SK-N-SH (cell line): ENCODE results near the gene ATP6AP1. TPM values are rescaled to one million over a fixed set of nuclear protein-coding genes. Genes with fewer than 3 reads are reported as not detected.

ENCODE experiments used
- CTCF ChIA-PET: fragments of 300-600, 350-600 bp; formaldehyde crosslinking; extraction: SDS; loops from one replicate; lab custom pipeline; 2021; lab: Yijun Ruan, JAX
- POLR2A ChIA-PET: fragments of 350-600 bp; sonication (Branson Sonifier 250); formaldehyde crosslinking; extraction: SDS; loops from one replicate; lab custom pipeline; 2020; ENCODE audit warnings: antibody characterized with exemption, inconsistent platforms; lab: Yijun Ruan, JAX
- DNase-seq: peaks from one replicate; pipeline ENCODE4 v3.0.0; 2012
- H2AFZ ChIP-seq: fragments of 200-600 bp; sonication (generic); 2 replicates; pipeline ENCODE4 v1.8.1; 2016; ENCODE audit warnings: antibody characterized with exemption, mild to moderate bottlenecking, low read depth
- H3F3A ChIP-seq: fragments of 200-600 bp; sonication (generic); replicated peaks from 2 replicates; pipeline ENCODE3; 2016; ENCODE audit warnings: antibody characterized with exemption, mild to moderate bottlenecking; ENCODE audit not compliant: insufficient read depth
- H3K27ac ChIP-seq, 2 experiments: fragments of 200-500 bp in 1 of 2; fragments of 200-600 bp in 1 of 2; sonication (Bioruptor generic) in 1 of 2; sonication (generic), shearing (Covaris generic) in 1 of 2; 2 replicates each; pipeline versions ENCODE4 v1.5.1 to v1.6.1; 2014 to 2016; ENCODE audit warnings: low read depth in 2 of 2, inconsistent platforms in 1 of 2, low read length in 1 of 2, mild to moderate bottlenecking in 1 of 2, mixed read lengths in 1 of 2
- H3K27me3 ChIP-seq: fragments of 200-600 bp; sonication (generic), shearing (Covaris generic); 2 replicates; pipeline ENCODE4 v1.6.1; 2016; ENCODE audit warnings: mixed run types; ENCODE audit not compliant: insufficient read depth
- H3K36me3 ChIP-seq, 2 experiments: fragments of 200-500 bp in 1 of 2; fragments of 200-600 bp in 1 of 2; sonication (Bioruptor generic) in 1 of 2; sonication (generic) in 1 of 2; replicated peaks in 1 of 2; 2 replicates each; pipeline versions ENCODE3 to v1.5.1; 2014 to 2016; ENCODE audit warnings: low read length in 1 of 2, mild to moderate bottlenecking in 1 of 2; ENCODE audit not compliant: insufficient read depth in 2 of 2, control insufficient read depth in 1 of 2
- H3K4me1 ChIP-seq, 2 experiments: fragments of 200-500 bp in 1 of 2; fragments of 200-600 bp in 1 of 2; sonication (Bioruptor generic) in 1 of 2; sonication (generic), shearing (Covaris generic) in 1 of 2; 2 replicates each; pipeline versions ENCODE4 v1.5.1 to v1.6.1; 2014 to 2016; ENCODE audit warnings: low read depth in 1 of 2, low read length in 1 of 2, mixed run types in 1 of 2; ENCODE audit not compliant: insufficient read depth in 2 of 2, control insufficient read depth in 1 of 2
- H3K4me2 ChIP-seq: fragments of 200-600 bp; sonication (generic), shearing (Covaris generic); 2 replicates; pipeline ENCODE4 v1.6.1; 2017; ENCODE audit warnings: mixed run types
- H3K4me3 ChIP-seq, 2 experiments: fragments of 200-500 bp in 1 of 2; fragments of 200-600 bp in 1 of 2; sonication (Bioruptor generic) in 1 of 2; sonication (generic), shearing (Covaris generic) in 1 of 2; 2 replicates each; pipeline versions ENCODE4 v1.5.1 to v1.8.1; 2014 to 2016; ENCODE audit warnings: low read depth in 2 of 2, inconsistent platforms in 1 of 2, low read length in 1 of 2, mild to moderate bottlenecking in 1 of 2, mixed read lengths in 1 of 2, moderate library complexity in 1 of 2
- H3K79me2 ChIP-seq: fragments of 200-600 bp; sonication (generic); 2 replicates; pipeline ENCODE4 v1.8.1; 2017; ENCODE audit warnings: mild to moderate bottlenecking; ENCODE audit not compliant: insufficient read depth
- H3K9ac ChIP-seq: fragments of 200-600 bp; sonication (generic); 2 replicates; pipeline ENCODE4 v1.6.1; 2017; ENCODE audit warnings: mixed run types
- H3K9me2 ChIP-seq: fragments of 200-600 bp; sonication (generic); 2 replicates; pipeline ENCODE4 v1.6.1; 2017; ENCODE audit warnings: mixed run types
- H3K9me3 ChIP-seq: fragments of 200-600 bp; sonication (generic); 2 replicates; pipeline ENCODE4 v1.6.1; 2017; ENCODE audit warnings: mixed run types, mild to moderate bottlenecking, moderate library complexity
- H4K20me1 ChIP-seq: fragments of 200-600 bp; sonication (generic); 2 replicates; pipeline ENCODE4 v1.6.1; 2017; ENCODE audit warnings: mild to moderate bottlenecking, mixed run types; ENCODE audit not compliant: insufficient read depth
- ELF1 ChIP-seq: IDR thresholded peaks from 2 replicates; pipeline ENCODE4 v1.4.0; 2012
- EP300 ChIP-seq, 2 experiments: IDR thresholded peaks; 2 replicates each; pipeline versions ENCODE4 v1.4.0 to v1.6.1; 2012; ENCODE audit warnings: borderline replicate concordance in 1 of 2, low read depth in 1 of 2, low read length in 1 of 2
- EZH2phosphoT487 ChIP-seq: fragments of 200-600 bp; sonication (generic); IDR thresholded peaks from 2 replicates; pipeline ENCODE4 v1.6.1; 2017; ENCODE audit warnings: low read depth, mixed run types, mild to moderate bottlenecking, antibody characterized with exemption, moderate library complexity, borderline replicate concordance
- FOXJ3 ChIP-seq: sonication (generic); formaldehyde crosslinking; IDR thresholded peaks from 2 replicates; pipeline ENCODE4 v1.5.1; 2020; ENCODE audit warnings: mild to moderate bottlenecking, missing genetic modification reagents
- FOXM1 ChIP-seq: IDR thresholded peaks from 2 replicates; pipeline ENCODE4 v1.4.0; 2012; ENCODE audit warnings: low read depth, mild to moderate bottlenecking
- GABPA ChIP-seq: IDR thresholded peaks from 2 replicates; pipeline ENCODE4 v1.4.0; 2012; ENCODE audit warnings: low read depth, mild to moderate bottlenecking
- MXI1 ChIP-seq: IDR thresholded peaks from 2 replicates; pipeline ENCODE4 v1.6.1; 2012; ENCODE audit warnings: mild to moderate bottlenecking, low read depth, low read length, improper control_type of control experiment
- PBX3 ChIP-seq: IDR thresholded peaks from 2 replicates; pipeline ENCODE4; 2012
- POLR2AphosphoS5 ChIP-seq: IDR thresholded peaks from 2 replicates; pipeline ENCODE4 v1.6.1; 2012; ENCODE audit warnings: low read depth, low read length
- REST ChIP-seq: IDR thresholded peaks from 2 replicates; pipeline ENCODE4 v1.6.1; 2012; ENCODE audit warnings: mild to moderate bottlenecking, low read depth, low read length, moderate library complexity
- RFX5 ChIP-seq: IDR thresholded peaks from 2 replicates; pipeline ENCODE4 v1.6.1; 2012; ENCODE audit warnings: mild to moderate bottlenecking, improper control_type of control experiment, low read length
- RXRA ChIP-seq: IDR thresholded peaks from 2 replicates; pipeline ENCODE4 v1.4.0; 2012; ENCODE audit warnings: low read depth, mild to moderate bottlenecking, borderline replicate concordance
- SIN3A ChIP-seq: IDR thresholded peaks from 2 replicates; pipeline ENCODE4 v1.6.1; 2012; ENCODE audit warnings: low read depth, mild to moderate bottlenecking, low read length, moderate library complexity, borderline replicate concordance
- SMC3 ChIP-seq: IDR thresholded peaks from 2 replicates; pipeline ENCODE4 v1.6.1; 2012; ENCODE audit warnings: low read depth, low read length, improper control_type of control experiment
- TAF1 ChIP-seq: IDR thresholded peaks from 2 replicates; pipeline ENCODE4 v1.6.1; 2012; ENCODE audit warnings: low read depth, mild to moderate bottlenecking, low read length, moderate library complexity, borderline replicate concordance
- USF2 ChIP-seq: fragments of 150-350 bp; IDR thresholded peaks from 2 replicates; pipeline ENCODE4 v1.6.1; 2017; ENCODE audit warnings: antibody characterized with exemption, low read length, low read depth, borderline replicate concordance
- YY1 ChIP-seq: IDR thresholded peaks from 2 replicates; pipeline ENCODE4 v1.4.0; 2012; ENCODE audit warnings: low read depth, mild to moderate bottlenecking
- WGBS: methylation state at CpG from one replicate; pipeline ENCODE4 v1.1.6; 2017; ENCODE audit warnings: low lambda C conversion rate; 5-methylcytosine and 5-hydroxymethylcytosine counted together
- polyA plus RNA-seq, 3 experiments: library from polyadenylated mRNA; depleted of rRNA; stranded (reverse); fragments of >200 nt; gene quantifications; 2 replicates each; pipeline ENCODE4 v1.2.3, GENCODE V29; 2012
- TF ChIP-seq, protein P1 (sequence below): IDR thresholded peaks from 2 replicates; pipeline ENCODE4 v1.4.0; 2012; ENCODE audit warnings: low read depth, borderline replicate concordance
- TF ChIP-seq, protein P2 (sequence below): IDR thresholded peaks from 2 replicates; pipeline ENCODE4 v1.4.0; 2012; ENCODE audit warnings: low read depth

Gene ATP6AP1
- polyA plus RNA-seq, 1 of the 3 experiments (the other 2 are of a cell fraction): 102 TPM

DNA sequence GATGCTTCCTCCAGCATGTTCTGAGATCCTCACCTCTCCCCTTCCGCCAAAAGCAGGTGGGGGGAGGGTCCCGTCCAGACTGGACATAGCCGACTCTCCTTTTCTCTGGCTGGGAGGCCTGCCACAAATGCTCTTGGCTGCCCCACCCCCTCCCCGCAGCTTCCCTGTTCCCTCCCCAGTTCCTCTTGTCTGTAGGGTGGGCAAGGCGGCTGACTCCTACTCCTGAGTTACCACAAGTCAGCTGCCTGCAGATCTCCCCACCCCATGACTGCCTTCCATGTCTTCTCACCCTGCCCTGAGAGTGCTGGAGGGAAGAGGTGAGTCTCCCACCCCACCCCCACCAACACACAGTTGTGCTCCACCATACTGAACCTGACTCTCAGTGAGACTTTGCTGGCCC, 2.9 kb downstream of the ATP6AP1 start:
- WGBS: 60% methylated on average over 2 of the region's 5 CpGs
- no peak overlapping the region for H3K4me2 ChIP-seq
- H3F3A ChIP-seq: no peaks in the 10 kb centered on the region
- no peaks in the 10 kb centered on the region for H4K20me1 ChIP-seq
- H3K9me3 ChIP-seq: no peaks in the 10 kb centered on the region
- ChIA-PET CTCF (interaction anchor here (1.0 to 1.5 kb wide), 2 partner anchors 11 to 116 kb away, joined by 3 to 4 read pairs; partner anchors contain the start of gene IKBKG), POLR2A (interaction anchor here (1.3 kb wide), 1 partner anchor 12 kb away, joined by 3 read pairs; no protein-coding TSS in a partner anchor)
- H3K9me2 ChIP-seq: no peaks in the 10 kb centered on the region
- no peak for DNase-seq
- no peak overlapping the region for H3K4me3 ChIP-seq
- TF ChIP-seq, protein P1, sequence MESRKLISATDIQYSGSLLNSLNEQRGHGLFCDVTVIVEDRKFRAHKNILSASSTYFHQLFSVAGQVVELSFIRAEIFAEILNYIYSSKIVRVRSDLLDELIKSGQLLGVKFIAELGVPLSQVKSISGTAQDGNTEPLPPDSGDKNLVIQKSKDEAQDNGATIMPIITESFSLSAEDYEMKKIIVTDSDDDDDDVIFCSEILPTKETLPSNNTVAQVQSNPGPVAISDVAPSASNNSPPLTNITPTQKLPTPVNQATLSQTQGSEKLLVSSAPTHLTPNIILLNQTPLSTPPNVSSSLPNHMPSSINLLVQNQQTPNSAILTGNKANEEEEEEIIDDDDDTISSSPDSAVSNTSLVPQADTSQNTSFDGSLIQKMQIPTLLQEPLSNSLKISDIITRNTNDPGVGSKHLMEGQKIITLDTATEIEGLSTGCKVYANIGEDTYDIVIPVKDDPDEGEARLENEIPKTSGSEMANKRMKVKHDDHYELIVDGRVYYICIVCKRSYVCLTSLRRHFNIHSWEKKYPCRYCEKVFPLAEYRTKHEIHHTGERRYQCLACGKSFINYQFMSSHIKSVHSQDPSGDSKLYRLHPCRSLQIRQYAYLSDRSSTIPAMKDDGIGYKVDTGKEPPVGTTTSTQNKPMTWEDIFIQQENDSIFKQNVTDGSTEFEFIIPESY: no peak
- TF ChIP-seq USF2: no peak
- TF ChIP-seq REST: no peak
- TF ChIP-seq MXI1: no peak
- TF ChIP-seq, protein P2, sequence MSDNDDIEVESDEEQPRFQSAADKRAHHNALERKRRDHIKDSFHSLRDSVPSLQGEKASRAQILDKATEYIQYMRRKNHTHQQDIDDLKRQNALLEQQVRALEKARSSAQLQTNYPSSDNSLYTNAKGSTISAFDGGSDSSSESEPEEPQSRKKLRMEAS: no peak
- no peak for TF ChIP-seq SIN3A
- TF ChIP-seq POLR2AphosphoS5: no peak
- no peak for TF ChIP-seq ELF1
- TF ChIP-seq FOXJ3 (CRISPR knock-in tag): no peak
- TF ChIP-seq EZH2phosphoT487: no peak
- TF ChIP-seq GABPA: no peak
- no peak for TF ChIP-seq YY1
- TF ChIP-seq EP300 (IDR thresholded peaks at IDR 0.05; ENCODE audit: borderline replicate concordance in 1 of 2, low read depth in 1 of 2, low read length in 1 of 2): no peak
- no peak for TF ChIP-seq RFX5
- no peak for TF ChIP-seq FOXM1
- no peak for TF ChIP-seq TAF1
- no peak for TF ChIP-seq SMC3
- no peak for TF ChIP-seq RXRA
- TF ChIP-seq PBX3: no peak
- H3K4me1 ChIP-seq: peaks cover 0 to 9% of the 10 kb centered on the region in 2 experiments; a peak in 1 of 4 replicates
- peaks cover 9% of the 10 kb centered on the region for H3K27me3 ChIP-seq
- peaks cover 0 to 11% of the 10 kb centered on the region in 2 experiments for H3K36me3 ChIP-seq
- H3K9ac ChIP-seq: no peak overlapping the region
- peaks cover 22% of the 10 kb centered on the region; the same call in 1 of the 2 replicates for H3K79me2 ChIP-seq
- no peak overlapping the region for H3K27ac ChIP-seq
- no peak overlapping the region for H2AFZ ChIP-seq
